Measurements from ENCODE around the gene KMT2B.
A peak's percentile ranks its signal among the peaks of the same experiment; 100 is the strongest.

The KMT2B gene

DNA sequence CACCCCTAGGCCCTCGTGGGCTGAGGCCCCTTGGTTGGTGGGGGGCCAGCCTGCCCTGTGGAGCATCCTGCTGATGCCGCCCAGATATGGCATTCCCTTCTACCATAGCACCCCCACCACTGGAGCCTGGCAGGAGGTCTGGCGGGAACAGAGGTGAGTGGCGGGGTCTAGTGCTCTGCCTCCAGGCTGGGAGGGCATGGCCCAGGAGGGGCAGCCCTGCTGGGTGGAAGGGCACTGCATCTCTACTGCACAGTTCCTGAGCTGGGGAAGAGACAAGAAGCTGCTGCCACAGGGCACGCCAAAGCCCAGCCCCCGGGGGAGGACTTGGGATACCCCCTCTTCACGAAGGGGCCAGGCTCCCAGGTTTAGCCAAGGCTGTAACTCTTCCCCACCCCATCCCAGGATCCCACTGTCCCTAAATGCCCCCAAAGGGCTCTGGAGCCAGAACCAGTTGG, 2.4 kb upstream of the KMT2B start:
- H4K91ac ChIP-seq (ENCODE audit: low read length), result no peak overlapping the region
- H2BK12ac ChIP-seq (ENCODE audit: low read length in 2 of 2), result no peak overlapping the region
- H3K4me3 ChIP-seq (ENCODE audit: insufficient read depth in 1 of 2, low read depth in 1 of 2, low read length in 2 of 2), result peak overlapping the region in 1 of 2 experiments; percentile 97
- DNase-seq, result no peak
- no peak overlapping the region for H3K14ac ChIP-seq (ENCODE audit: low read length in 2 of 2)
- H2BK15ac ChIP-seq (ENCODE audit: low read depth, poor library complexity, severe bottlenecking), result no peak overlapping the region
- no peak overlapping the region for H4K8ac ChIP-seq (ENCODE audit: low read length)
- peak overlapping the region; percentile 87 for H3K9ac ChIP-seq (ENCODE audit: low read length)
- H3K79me1 ChIP-seq (replicated peaks; ENCODE audit: low read length, poor library complexity, severe bottlenecking), result peaks cover 17% of the 10 kb centered on the region
- H2BK120ac ChIP-seq (ENCODE audit: low read depth, low read length), result no peak overlapping the region
- H3K36me3 ChIP-seq (ENCODE audit: control insufficient read depth in 1 of 2, insufficient read depth in 2 of 2, low read depth in 1 of 2, low read length in 2 of 2), result peaks cover 4 to 9% of the 10 kb centered on the region in 2 experiments
- no peak overlapping the region for H3K4me2 ChIP-seq (ENCODE audit: low read length, poor library complexity, severe bottlenecking)
- no peaks in the 10 kb centered on the region for H3K9me3 ChIP-seq (ENCODE audit: control insufficient read depth, low read length)
- H3K4me1 ChIP-seq (ENCODE audit: control insufficient read depth, insufficient read depth, low read depth, low read length), result peaks cover 23% of the 10 kb centered on the region
- peaks cover 0 to 27% of the 10 kb centered on the region in 2 experiments for H3K27me3 ChIP-seq (ENCODE audit: control insufficient read depth in 1 of 2, insufficient read depth in 1 of 2, low read length in 2 of 2)
- no peak overlapping the region for H2BK5ac ChIP-seq (ENCODE audit: low read depth, low read length, poor library complexity, severe bottlenecking)
- H3K4ac ChIP-seq (ENCODE audit: low read depth in 1 of 2, low read length in 2 of 2), result peak overlapping the region in 1 of 2 experiments; percentile 35
- H2AFZ ChIP-seq (ENCODE audit: low read depth, low read length), result no peak overlapping the region
- no peak overlapping the region for H3K23ac ChIP-seq (ENCODE audit: low read length in 2 of 2)
- 89% methylated on average over 7 of the region's 7 CpGs for WGBS
- no peak overlapping the region for H3K27ac ChIP-seq (ENCODE audit: low read length, poor library complexity, severe bottlenecking)
- no peak overlapping the region for H2AK5ac ChIP-seq (ENCODE audit: low read length, severe bottlenecking)
- H3K18ac ChIP-seq (ENCODE audit: low read depth in 1 of 2, low read length in 2 of 2), result no peak overlapping the region

DNA sequence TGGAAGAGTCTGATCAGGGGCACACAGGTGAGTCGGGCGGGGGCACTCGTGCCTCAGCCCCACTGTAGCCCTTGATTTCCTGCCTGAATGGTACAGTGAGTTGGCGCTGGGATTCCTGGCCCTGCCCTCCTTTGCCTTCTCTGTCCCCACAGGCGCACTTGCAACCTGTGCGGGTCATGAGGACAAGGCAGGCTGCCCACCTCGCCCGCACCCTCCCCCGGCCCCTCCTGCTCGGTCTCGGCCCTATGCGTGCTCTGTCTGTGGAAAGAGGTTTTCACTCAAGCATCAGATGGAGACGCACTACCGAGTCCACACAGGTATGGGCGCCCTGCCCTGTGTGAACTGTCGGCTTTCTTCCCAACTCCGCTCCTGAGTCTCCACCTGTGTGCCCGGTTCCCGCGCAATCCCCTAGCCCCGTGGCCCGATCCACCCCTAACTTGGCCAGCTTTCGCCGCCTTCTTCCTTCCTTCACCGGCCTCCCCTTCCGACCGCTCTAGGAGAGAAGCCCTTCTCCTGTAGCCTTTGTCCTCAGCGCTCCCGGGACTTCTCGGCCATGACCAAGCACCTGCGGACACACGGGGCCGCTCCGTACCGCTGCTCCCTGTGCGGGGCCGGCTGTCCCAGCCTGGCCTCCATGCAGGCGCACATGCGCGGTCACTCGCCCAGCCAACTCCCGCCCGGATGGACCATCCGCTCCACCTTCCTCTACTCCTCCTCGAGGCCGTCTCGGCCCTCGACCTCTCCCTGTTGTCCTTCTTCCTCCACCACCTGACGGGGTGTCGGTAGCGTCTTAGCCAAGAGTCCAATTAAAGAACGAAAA, 1.6 kb upstream of the KMT2B start:
- H3K27ac ChIP-seq (ENCODE audit: low read length, poor library complexity, severe bottlenecking), result peak overlapping the region; percentile 75
- no peak overlapping the region for H2BK15ac ChIP-seq (ENCODE audit: low read depth, poor library complexity, severe bottlenecking)
- no peaks in the 10 kb centered on the region for H3K9me3 ChIP-seq (ENCODE audit: control insufficient read depth, low read length)
- H3K23ac ChIP-seq (ENCODE audit: low read length in 2 of 2), result peak overlapping the region in 1 of 2 experiments; percentile 63
- peaks cover 23% of the 10 kb centered on the region for H3K4me1 ChIP-seq (ENCODE audit: control insufficient read depth, insufficient read depth, low read depth, low read length)
- H3K9ac ChIP-seq (ENCODE audit: low read length), result peak overlapping the region; percentile 87
- H2AK5ac ChIP-seq (ENCODE audit: low read length, severe bottlenecking), result no peak overlapping the region
- peak overlapping the region in 1 of 2 experiments; percentile 45 for H2BK12ac ChIP-seq (ENCODE audit: low read length in 2 of 2)
- H3K18ac ChIP-seq (ENCODE audit: low read depth in 1 of 2, low read length in 2 of 2), result peak overlapping the region; percentile 69 to 78
- peak overlapping the region; percentile 73 to 78 for H3K4ac ChIP-seq (ENCODE audit: low read depth in 1 of 2, low read length in 2 of 2)
- H4K8ac ChIP-seq (ENCODE audit: low read length), result peak overlapping the region; percentile 94
- peak overlapping the region; percentile 98 for H3K4me2 ChIP-seq (ENCODE audit: low read length, poor library complexity, severe bottlenecking)
- no peak overlapping the region for H2BK120ac ChIP-seq (ENCODE audit: low read depth, low read length)
- peaks cover 9 to 17% of the 10 kb centered on the region in 2 experiments for H3K36me3 ChIP-seq (ENCODE audit: control insufficient read depth in 1 of 2, insufficient read depth in 2 of 2, low read depth in 1 of 2, low read length in 2 of 2)
- no peak for DNase-seq
- peaks cover 21% of the 10 kb centered on the region for H3K79me1 ChIP-seq (replicated peaks; ENCODE audit: low read length, poor library complexity, severe bottlenecking)
- H2BK5ac ChIP-seq (ENCODE audit: low read depth, low read length, poor library complexity, severe bottlenecking), result no peak overlapping the region
- H3K14ac ChIP-seq (ENCODE audit: low read length in 2 of 2), result peak overlapping the region in 1 of 2 experiments; percentile 70
- H4K91ac ChIP-seq (ENCODE audit: low read length), result peak overlapping the region; percentile 60
- H2AFZ ChIP-seq (ENCODE audit: low read depth, low read length), result peak overlapping the region; percentile 93
- peaks cover 0 to 23% of the 10 kb centered on the region in 2 experiments for H3K27me3 ChIP-seq (ENCODE audit: control insufficient read depth in 1 of 2, insufficient read depth in 1 of 2, low read length in 2 of 2)
- H3K4me3 ChIP-seq (ENCODE audit: insufficient read depth in 1 of 2, low read depth in 1 of 2, low read length in 2 of 2), result peak overlapping the region; percentile 70 to 97
- WGBS, result 7% methylated on average over 52 of the region's 52 CpGs

DNA sequence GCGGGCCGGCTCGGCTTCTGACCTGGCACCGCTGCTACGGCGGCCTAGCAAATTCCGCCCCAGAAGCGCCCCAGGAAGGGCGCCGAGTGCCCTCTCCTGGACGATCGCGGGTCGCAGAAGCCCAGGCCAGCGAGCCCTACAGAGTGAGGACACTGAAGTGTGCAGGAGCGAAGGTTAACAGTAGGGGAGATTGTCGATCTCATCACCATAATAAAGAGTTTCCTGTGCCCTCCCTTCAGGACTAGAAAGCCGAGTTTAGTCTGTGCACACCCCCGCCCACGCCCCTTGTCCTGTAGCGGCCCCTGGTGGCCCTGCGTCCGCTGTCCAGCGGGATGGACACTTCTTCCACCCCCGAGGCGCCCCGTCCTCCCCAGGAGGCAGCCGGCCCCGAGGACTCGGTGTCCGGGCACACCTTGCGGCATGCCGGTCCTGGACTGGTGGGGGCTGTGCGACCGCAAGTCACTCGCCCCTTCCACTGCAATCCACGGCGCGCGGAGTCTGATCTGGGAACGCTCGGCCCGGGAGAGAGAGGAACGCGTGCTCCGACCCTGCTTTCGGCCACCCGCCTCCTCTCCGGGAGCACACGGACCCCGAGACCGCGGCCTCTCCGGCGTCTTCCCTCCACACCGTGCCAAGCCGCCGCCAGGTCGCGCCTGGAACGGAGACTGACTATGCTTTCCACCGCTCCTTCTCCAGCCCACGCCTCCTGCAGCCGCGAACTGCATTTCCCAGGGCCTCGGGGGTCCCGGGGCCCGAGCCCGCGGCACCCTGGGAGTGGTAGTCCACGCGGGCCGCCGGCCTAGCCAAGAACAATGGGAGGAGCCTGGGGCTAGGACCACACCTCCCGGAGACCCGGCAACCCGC, 770 bp upstream of the KMT2B start:
- peak overlapping the region; percentile 70 to 97 for H3K4me3 ChIP-seq (ENCODE audit: insufficient read depth in 1 of 2, low read depth in 1 of 2, low read length in 2 of 2)

More for the DNA sequence above, 770 bp upstream of the KMT2B start:
- Histone ChIP-seq H2BK120ac (ENCODE audit: low read depth, low read length) (no peak overlapping the region), H3K23ac (ENCODE audit: low read length in 2 of 2) (peak overlapping the region in 1 of 2 experiments; percentile 77), H3K4me2 (ENCODE audit: low read length, poor library complexity, severe bottlenecking) (peak overlapping the region; percentile 98), H3K36me3 (ENCODE audit: control insufficient read depth in 1 of 2, insufficient read depth in 2 of 2, low read depth in 1 of 2, low read length in 2 of 2) (peaks cover 15 to 26% of the 10 kb centered on the region in 2 experiments), H2BK12ac (ENCODE audit: low read length in 2 of 2) (peak overlapping the region in 1 of 2 experiments; percentile 95), H4K91ac (ENCODE audit: low read length) (peak overlapping the region; percentile 60), H4K8ac (ENCODE audit: low read length) (peak overlapping the region; percentile 94), H2BK15ac (ENCODE audit: low read depth, poor library complexity, severe bottlenecking) (peak overlapping the region; percentile 78), H3K18ac (ENCODE audit: low read depth in 1 of 2, low read length in 2 of 2) (peak overlapping the region; percentile 69 to 96), H3K4ac (ENCODE audit: low read depth in 1 of 2, low read length in 2 of 2) (peak overlapping the region; percentile 78 to 79), H3K9ac (ENCODE audit: low read length) (peak overlapping the region; percentile 87), H2AFZ (ENCODE audit: low read depth, low read length) (peak overlapping the region; percentile 100), H3K79me1 (replicated peaks; ENCODE audit: low read length, poor library complexity, severe bottlenecking) (peaks cover 24% of the 10 kb centered on the region), H3K27me3 (ENCODE audit: control insufficient read depth in 1 of 2, insufficient read depth in 1 of 2, low read length in 2 of 2) (peaks cover 0 to 23% of the 10 kb centered on the region in 2 experiments), H3K4me1 (ENCODE audit: control insufficient read depth, insufficient read depth, low read depth, low read length) (peaks cover 23% of the 10 kb centered on the region), H3K9me3 (ENCODE audit: control insufficient read depth, low read length) (no peaks in the 10 kb centered on the region), H2BK5ac (ENCODE audit: low read depth, low read length, poor library complexity, severe bottlenecking) (no peak overlapping the region), H2AK5ac (ENCODE audit: low read length, severe bottlenecking) (no peak overlapping the region), H3K14ac (ENCODE audit: low read length in 2 of 2) (peak overlapping the region in 1 of 2 experiments; percentile 98), H3K27ac (ENCODE audit: low read length, poor library complexity, severe bottlenecking) (peak overlapping the region; percentile 75)
- WGBS, result under 1% methylated on average over 62 of the region's 77 CpGs
- peak; percentile 97 for DNase-seq

Data from mesenchymal stem cell (in vitro differentiated cells and primary cell).